Measurements from ENCODE around the gene PRPF19. TPM values are rescaled to one million over a fixed set of nuclear protein-coding genes. Genes with fewer than 3 reads are reported as not detected.

Gene PRPF19
- total and polyA plus RNA-seq, 10 of the 15 experiments (the other 5 are each of a cell fraction or from before 2014, with no cell fraction given), result 8.7 to 170 (median 61.3) TPM

DNA sequence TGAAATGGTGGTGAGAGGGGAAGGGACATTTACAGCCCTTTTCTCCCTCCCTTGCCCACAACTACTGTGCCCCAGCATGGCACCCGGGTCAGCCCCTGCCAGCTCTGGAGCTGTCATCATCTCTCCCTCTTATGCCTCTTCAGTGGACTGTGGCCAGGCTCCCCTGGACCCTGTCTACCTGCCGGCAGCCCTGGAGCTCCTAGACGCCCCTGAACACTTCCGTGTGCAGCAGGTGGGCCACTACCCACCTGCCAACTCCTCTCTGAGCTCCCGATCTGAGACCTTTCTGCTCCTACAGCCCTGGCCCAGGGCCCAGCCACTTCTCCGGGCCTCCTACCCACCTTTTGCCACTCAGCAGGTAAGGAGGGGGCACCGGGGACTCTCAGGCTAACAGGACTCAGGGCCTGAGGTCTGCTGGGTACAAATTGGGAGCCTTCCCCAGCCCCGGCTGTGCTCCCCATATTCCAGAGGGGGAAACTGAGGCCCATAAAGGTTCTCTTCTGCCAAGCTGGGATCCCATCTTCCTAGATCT, 20.7 kb upstream of the PRPF19 start:
- SMC1A ChIA-PET (ENCODE audit: uncharacterized antibody, unreplicated experiment), result interaction anchor here (0.8 to 2.3 kb wide), 2 partner anchors 11 to 21 kb away, joined by 3 to 10 read pairs; no protein-coding TSS in a partner anchor
- no peaks in the 10 kb centered on the region for H3K9me3 ChIP-seq (replicated peaks; ENCODE audit: control insufficient read depth, insufficient read depth, low read length)
- peaks cover 0 to 4% of the 10 kb centered on the region in 2 experiments; a peak in 3 of 4 replicates for H3K36me3 ChIP-seq (ENCODE audit: control insufficient read depth in 2 of 2, insufficient read depth in 2 of 2, low read length in 1 of 2)
- POLR2A ChIA-PET, result interaction anchor here (1.4 kb wide), 1 partner anchor 10 kb away, joined by 3 read pairs; no protein-coding TSS in a partner anchor
- DNase-seq (ENCODE audit: low read depth, low spot score) (no peak), ATAC-seq (no peak), FAIRE-seq (no peak)
- RAD21 ChIA-PET (ENCODE audit: unreplicated experiment), result no interaction called here
- H3K4me1 ChIP-seq (ENCODE audit: control insufficient read depth, insufficient read depth, low read length), result peaks cover 29% of the 10 kb centered on the region
- WGBS (ENCODE audit: insufficient coverage, insufficient replicate concordance, low lambda C conversion rate, missing lambda C conversion rate), result 59% methylated on average over 8 of the region's 8 CpGs
- no peak overlapping the region for H3K4me3 ChIP-seq
- H3K27me3 ChIP-seq (replicated peaks in 1 of 2; ENCODE audit: control insufficient read depth in 2 of 2, insufficient read depth in 2 of 2, low read length in 1 of 2), result no peaks in the 10 kb centered on the region
- no peak overlapping the region for H3K4me2 ChIP-seq (ENCODE audit: control insufficient read depth, insufficient read depth)
- CTCF ChIA-PET, result interaction anchor here (0.8 to 2.0 kb wide), 3 partner anchors 13 to 261 kb away, joined by 3 to 5 read pairs (median 3); partner anchors contain the start of gene TMEM109
- no peaks in the 10 kb centered on the region for H3K79me2 ChIP-seq (ENCODE audit: control insufficient read depth, insufficient read depth, low read length)
- H3K9ac ChIP-seq (ENCODE audit: control insufficient read depth, insufficient read depth, low read length), result no peak overlapping the region
- no peak for TF ChIP-seq ZNF217 (IDR thresholded peaks at IDR 0.05)
- TF ChIP-seq PML (IDR thresholded peaks at IDR 0.05; ENCODE audit: low read length), result no peak
- H4K20me1 ChIP-seq (ENCODE audit: control insufficient read depth, insufficient read depth), result no peaks in the 10 kb centered on the region
- intact Hi-C loops (cut with micrococcal nuclease; ENCODE audit: unreplicated experiment), result no loop called here
- H3K27ac ChIP-seq (ENCODE audit: control insufficient read depth, insufficient read depth), result no peak overlapping the region
- BruUV-seq (replicated peaks), result no TSS peak
- in situ Hi-C loops (cut with MboI), result no loop called here
- no peak overlapping the region for H2AFZ ChIP-seq (ENCODE audit: control insufficient read depth, low read depth, low read length)

DNA sequence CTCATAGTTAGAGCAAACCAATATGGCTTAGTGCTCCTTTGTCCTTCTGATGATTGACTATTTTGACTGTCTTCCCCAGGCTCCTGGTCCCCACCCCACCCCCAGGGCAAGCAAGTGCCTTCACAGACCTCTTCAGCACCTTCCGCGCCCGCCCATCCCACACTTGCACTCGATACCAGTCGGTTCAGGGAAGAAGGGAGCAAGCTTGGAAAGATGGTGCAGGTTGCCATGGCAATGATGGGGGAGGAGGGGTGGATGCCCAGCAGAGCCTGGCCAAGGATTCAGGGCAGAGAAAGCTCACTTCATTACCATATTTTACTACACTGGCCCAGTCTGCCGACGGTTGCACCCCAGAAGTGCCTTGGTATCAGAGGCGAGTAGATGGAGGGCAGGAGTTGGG, 20.1 kb upstream of the PRPF19 start:
- Histone ChIP-seq H3K4me2 (ENCODE audit: control insufficient read depth, insufficient read depth) (no peak overlapping the region), H3K79me2 (ENCODE audit: control insufficient read depth, insufficient read depth, low read length) (no peaks in the 10 kb centered on the region), H4K20me1 (ENCODE audit: control insufficient read depth, insufficient read depth) (no peaks in the 10 kb centered on the region), H3K4me3 (no peak overlapping the region), H3K9ac (ENCODE audit: control insufficient read depth, insufficient read depth, low read length) (no peak overlapping the region), H3K36me3 (ENCODE audit: control insufficient read depth in 2 of 2, insufficient read depth in 2 of 2, low read length in 1 of 2) (peaks cover 0 to 10% of the 10 kb centered on the region in 2 experiments; a peak in 3 of 4 replicates), H3K4me1 (ENCODE audit: control insufficient read depth, insufficient read depth, low read length) (peaks cover 23% of the 10 kb centered on the region), H3K27ac (ENCODE audit: control insufficient read depth, insufficient read depth) (no peak overlapping the region), H3K27me3 (replicated peaks in 1 of 2; ENCODE audit: control insufficient read depth in 2 of 2, insufficient read depth in 2 of 2, low read length in 1 of 2) (no peaks in the 10 kb centered on the region), H3K9me3 (replicated peaks; ENCODE audit: control insufficient read depth, insufficient read depth, low read length) (no peaks in the 10 kb centered on the region), H2AFZ (ENCODE audit: control insufficient read depth, low read depth, low read length) (no peak overlapping the region)
- no TSS peak for BruUV-seq (replicated peaks)
- DNase-seq (ENCODE audit: low read depth, low spot score) (no peak), FAIRE-seq (no peak), ATAC-seq (no peak)
- ChIA-PET CTCF (interaction anchor here (0.8 to 2.0 kb wide), 2 partner anchors 13 to 19 kb away, joined by 3 to 5 read pairs; partner anchors contain the start of gene TMEM109), SMC1A (ENCODE audit: uncharacterized antibody, unreplicated experiment) (interaction anchor here (2.3 kb wide), 1 partner anchor 11 kb away, joined by 10 read pairs; no protein-coding TSS in a partner anchor), POLR2A (interaction anchor here (1.4 kb wide), 1 partner anchor 9 kb away, joined by 3 read pairs; no protein-coding TSS in a partner anchor), RAD21 (ENCODE audit: unreplicated experiment) (interaction anchor here (1.2 kb wide), 1 partner anchor 22 kb away, joined by 5 read pairs; no protein-coding TSS in a partner anchor)
- WGBS (ENCODE audit: insufficient coverage, insufficient replicate concordance, low lambda C conversion rate, missing lambda C conversion rate), result 84% methylated on average over 8 of the region's 8 CpGs
- in situ Hi-C loops (cut with MboI) (no loop called here), intact Hi-C loops (cut with micrococcal nuclease; ENCODE audit: unreplicated experiment) (no loop called here)
- TF ChIP-seq IKZF1 (conservative IDR thresholded peaks at IDR 0.05), result no peak
- TF ChIP-seq FOXK2 (IDR thresholded peaks at IDR 0.05), result no peak
- no peak for TF ChIP-seq IKZF2 (IDR thresholded peaks at IDR 0.05)
- TF ChIP-seq GABPA (IDR thresholded peaks at IDR 0.05; ENCODE audit: low read depth), result no peak
- TF ChIP-seq NR2F1 (conservative IDR thresholded peaks at IDR 0.05), result no peak
- no peak for TF ChIP-seq SMARCA5 (IDR thresholded peaks at IDR 0.05)
- TF ChIP-seq SMC3 (IDR thresholded peaks at IDR 0.05; ENCODE audit: borderline replicate concordance, low read length), result no peak
- no peak for TF ChIP-seq BRCA1 (IDR thresholded peaks at IDR 0.05; ENCODE audit: low read depth, low read length)
- TF ChIP-seq, protein P1, sequence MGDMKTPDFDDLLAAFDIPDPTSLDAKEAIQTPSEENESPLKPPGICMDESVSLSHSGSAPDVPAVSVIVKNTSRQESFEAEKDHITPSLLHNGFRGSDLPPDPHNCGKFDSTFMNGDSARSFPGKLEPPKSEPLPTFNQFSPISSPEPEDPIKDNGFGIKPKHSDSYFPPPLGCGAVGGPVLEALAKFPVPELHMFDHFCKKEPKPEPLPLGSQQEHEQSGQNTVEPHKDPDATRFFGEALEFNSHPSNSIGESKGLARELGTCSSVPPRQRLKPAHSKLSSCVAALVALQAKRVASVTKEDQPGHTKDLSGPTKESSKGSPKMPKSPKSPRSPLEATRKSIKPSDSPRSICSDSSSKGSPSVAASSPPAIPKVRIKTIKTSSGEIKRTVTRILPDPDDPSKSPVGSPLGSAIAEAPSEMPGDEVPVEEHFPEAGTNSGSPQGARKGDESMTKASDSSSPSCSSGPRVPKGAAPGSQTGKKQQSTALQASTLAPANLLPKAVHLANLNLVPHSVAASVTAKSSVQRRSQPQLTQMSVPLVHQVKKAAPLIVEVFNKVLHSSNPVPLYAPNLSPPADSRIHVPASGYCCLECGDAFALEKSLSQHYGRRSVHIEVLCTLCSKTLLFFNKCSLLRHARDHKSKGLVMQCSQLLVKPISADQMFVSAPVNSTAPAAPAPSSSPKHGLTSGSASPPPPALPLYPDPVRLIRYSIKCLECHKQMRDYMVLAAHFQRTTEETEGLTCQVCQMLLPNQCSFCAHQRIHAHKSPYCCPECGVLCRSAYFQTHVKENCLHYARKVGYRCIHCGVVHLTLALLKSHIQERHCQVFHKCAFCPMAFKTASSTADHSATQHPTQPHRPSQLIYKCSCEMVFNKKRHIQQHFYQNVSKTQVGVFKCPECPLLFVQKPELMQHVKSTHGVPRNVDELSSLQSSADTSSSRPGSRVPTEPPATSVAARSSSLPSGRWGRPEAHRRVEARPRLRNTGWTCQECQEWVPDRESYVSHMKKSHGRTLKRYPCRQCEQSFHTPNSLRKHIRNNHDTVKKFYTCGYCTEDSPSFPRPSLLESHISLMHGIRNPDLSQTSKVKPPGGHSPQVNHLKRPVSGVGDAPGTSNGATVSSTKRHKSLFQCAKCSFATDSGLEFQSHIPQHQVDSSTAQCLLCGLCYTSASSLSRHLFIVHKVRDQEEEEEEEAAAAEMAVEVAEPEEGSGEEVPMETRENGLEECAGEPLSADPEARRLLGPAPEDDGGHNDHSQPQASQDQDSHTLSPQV (IDR thresholded peaks at IDR 0.05), result no peak

All from GM12878 (cell line).